Thymus (tissue), 11 donors: Measurements from ENCODE around the gene CHD3. TPM values are rescaled to one million over a fixed set of nuclear protein-coding genes. Genes with fewer than 3 reads are reported as not detected.

Experiments used
- DNase-seq, 9 donors: peaks; one replicate each; pipeline ENCODE4 v3.0.0-alpha.2; 2013; ENCODE audit warnings: low spot score in 9 of 9, low read depth in 6 of 9, missing footprints in 1 of 9
- H3K27ac ChIP-seq, 2 donors: one replicate each; pipeline ENCODE4 v1.5.1; 2013; ENCODE audit warnings: control low read depth in 1 of 2, low read depth in 1 of 2, low read length in 1 of 2, mild to moderate bottlenecking in 1 of 2, moderate library complexity in 1 of 2
- H3K27me3 ChIP-seq, 2 donors: one replicate each; pipeline ENCODE4 v1.5.1; 2013; ENCODE audit warnings: low read length in 1 of 2; ENCODE audit not compliant: control insufficient read depth in 2 of 2, insufficient read depth in 1 of 2
- H3K36me3 ChIP-seq, 2 donors: one replicate each; pipeline ENCODE4 v1.5.1; 2013; ENCODE audit warnings: low read length in 1 of 2, mild to moderate bottlenecking in 1 of 2, moderate library complexity in 1 of 2; ENCODE audit not compliant: control insufficient read depth in 2 of 2, insufficient read depth in 2 of 2
- H3K4me1 ChIP-seq, 2 donors: one replicate each; pipeline ENCODE4 v1.5.1; 2013; ENCODE audit warnings: low read length in 2 of 2; ENCODE audit not compliant: control insufficient read depth in 2 of 2, insufficient read depth in 2 of 2
- H3K4me3 ChIP-seq, 2 donors: one replicate each; pipeline ENCODE4 v1.5.1; 2013; ENCODE audit warnings: low read length in 2 of 2, control low read depth in 1 of 2, mild to moderate bottlenecking in 1 of 2
- H3K9me3 ChIP-seq, 2 donors: one replicate each; pipeline ENCODE4 v1.5.1; 2013; ENCODE audit warnings: low read length in 1 of 2, mild to moderate bottlenecking in 1 of 2; ENCODE audit not compliant: control insufficient read depth in 2 of 2, insufficient read depth in 1 of 2
- WGBS: extraction: QIAGEN DNeasy Blood & Tissue Kit; methylation state at CpG from one replicate; pipeline ENCODE4 v1.1.7; 2013; 5-methylcytosine and 5-hydroxymethylcytosine counted together
- polyA plus RNA-seq: library from polyadenylated mRNA; stranded (reverse); fragments of 200-250 nt; gene quantifications from one replicate; pipeline ENCODE4 v1.2.3, GENCODE V29; 2013
- total RNA-seq: library from RNA; stranded (reverse); fragments of 120-200 nt; gene quantifications from one replicate; pipeline ENCODE4 v1.2.4, GENCODE V29; 2013
- donor health status: healthy.

CHD3 gene
- total and polyA plus RNA-seq, 2 donors, result 69.5 to 119 TPM

DNA sequence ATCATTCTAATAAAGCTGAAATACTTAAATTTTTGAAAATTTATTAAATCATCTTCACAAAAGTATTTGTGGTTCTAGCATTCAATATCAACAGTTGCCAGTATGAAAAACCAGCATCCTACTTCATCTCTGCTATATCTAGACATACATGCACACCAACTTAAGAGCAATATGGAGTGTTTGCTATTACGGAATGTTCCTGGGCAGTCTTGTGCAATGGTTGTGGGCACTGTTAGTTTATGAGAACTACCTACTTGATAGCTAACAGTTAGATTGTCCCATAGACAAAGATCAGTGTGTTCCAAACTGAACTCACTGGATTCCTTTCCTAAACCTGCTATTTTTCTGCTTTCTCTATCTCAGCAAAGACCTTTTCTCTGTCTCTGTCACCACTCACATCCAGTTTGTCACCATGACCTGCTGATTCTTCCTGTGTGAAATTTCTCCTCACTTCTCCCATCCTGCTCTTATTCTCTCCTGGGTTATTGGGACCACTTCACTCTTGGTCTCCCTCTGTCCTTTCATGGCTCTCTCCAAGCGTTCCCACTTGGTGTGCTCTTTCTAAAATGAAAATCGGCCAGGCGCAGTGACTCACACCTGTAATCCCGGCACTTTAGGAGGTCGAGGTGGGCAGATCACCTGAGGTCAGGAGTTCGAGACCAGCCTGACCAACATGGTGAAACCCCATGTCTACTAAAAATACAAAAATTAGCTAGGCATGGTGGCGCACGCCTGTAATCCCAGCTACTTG, 71.1 kb downstream of the CHD3 start:
- Histone ChIP-seq H3K4me3 (no peak overlapping the region), H3K27ac (no peak overlapping the region), H3K9me3 (no peaks in the 10 kb centered on the region), H3K27me3 (peaks cover 0 to 8% of the 10 kb centered on the region in 2 donors), H3K36me3 (no peaks in the 10 kb centered on the region), H3K4me1 (no peaks in the 10 kb centered on the region)
- DNase-seq, result no peak
- WGBS, result 95% methylated on average over 9 of the region's 9 CpGs

- WGBS, result 57% methylated on average over 2 of the region's 2 CpGs
These were observed 72.8 kb downstream of the CHD3 start for GRCh38 chr17:7961421-7961820.

More at GRCh38 chr17:7961421-7961820, 72.8 kb downstream of the CHD3 start:
- Histone ChIP-seq H3K4me1 (no peaks in the 10 kb centered on the region), H3K9me3 (no peaks in the 10 kb centered on the region), H3K4me3 (no peak overlapping the region), H3K27me3 (peaks cover 0 to 8% of the 10 kb centered on the region in 2 donors), H3K27ac (no peak overlapping the region), H3K36me3 (no peaks in the 10 kb centered on the region)
- no peak for DNase-seq

Other genes with a start within 250 kb of the CHD3 start
- gene ATP1B2, start 237.9 kb upstream of the CHD3 start, total RNA-seq, result 0.05 TPM
- gene ATP1B2, start 237.9 kb upstream of the CHD3 start, polyA plus RNA-seq, result 1.3 TPM
- 34.3 TPM for gene TP53, start 201.3 kb upstream of the CHD3 start, total RNA-seq
- gene TP53, start 201.3 kb upstream of the CHD3 start, polyA plus RNA-seq, result 31.9 TPM
- gene WRAP53, start 200.3 kb upstream of the CHD3 start, total RNA-seq, result 13.2 TPM
- 14.2 TPM for gene WRAP53, start 200.3 kb upstream of the CHD3 start, polyA plus RNA-seq
- 0.52 TPM for gene EFNB3, start 183.6 kb upstream of the CHD3 start, total RNA-seq
- 0.52 TPM for gene EFNB3, start 183.6 kb upstream of the CHD3 start, polyA plus RNA-seq
- gene DNAH2, start 171.0 kb upstream of the CHD3 start, total RNA-seq, result 0.14 TPM
- 0.07 TPM for gene DNAH2, start 171.0 kb upstream of the CHD3 start, polyA plus RNA-seq
- gene KDM6B, start 54.6 kb upstream of the CHD3 start, total RNA-seq, result 6.3 TPM
- gene KDM6B, start 54.6 kb upstream of the CHD3 start, polyA plus RNA-seq, result 16.3 TPM
- 1.6 TPM for gene TMEM88, start 33.7 kb upstream of the CHD3 start, total RNA-seq
- 29.1 TPM for gene TMEM88, start 33.7 kb upstream of the CHD3 start, polyA plus RNA-seq
- gene NAA38, start 31.2 kb upstream of the CHD3 start, total RNA-seq, result 155 TPM
- gene NAA38, start 31.2 kb upstream of the CHD3 start, polyA plus RNA-seq, result 85.3 TPM
- gene CYB5D1, start 30.8 kb upstream of the CHD3 start, total RNA-seq, result 8.2 TPM
- 6.0 TPM for gene CYB5D1, start 30.8 kb upstream of the CHD3 start, polyA plus RNA-seq
- gene RNF227, start 27.5 kb downstream of the CHD3 start, total RNA-seq, result 2.7 TPM
- gene RNF227, start 27.5 kb downstream of the CHD3 start, polyA plus RNA-seq, result 5.8 TPM
- 1.2 TPM for gene KCNAB3, start 41.1 kb downstream of the CHD3 start, total RNA-seq
- gene KCNAB3, start 41.1 kb downstream of the CHD3 start, polyA plus RNA-seq, result 8.9 TPM
- 29.0 TPM for gene TRAPPC1, start 43.2 kb downstream of the CHD3 start, total RNA-seq
- gene TRAPPC1, start 43.2 kb downstream of the CHD3 start, polyA plus RNA-seq, result 137 TPM
- 18.9 TPM for gene CNTROB, start 43.4 kb downstream of the CHD3 start, total RNA-seq
- 39.0 TPM for gene CNTROB, start 43.4 kb downstream of the CHD3 start, polyA plus RNA-seq
- 0.05 TPM for gene GUCY2D, start 113.8 kb downstream of the CHD3 start, total RNA-seq
- gene GUCY2D, start 113.8 kb downstream of the CHD3 start, polyA plus RNA-seq, result 0.02 TPM
- gene ALOX15B, start 150.3 kb downstream of the CHD3 start, total RNA-seq, result 0.24 TPM
- gene ALOX15B, start 150.3 kb downstream of the CHD3 start, polyA plus RNA-seq, result 5.1 TPM
- gene ALOX12B, start 198.9 kb downstream of the CHD3 start, total RNA-seq, result 0.42 TPM
- gene ALOX12B, start 198.9 kb downstream of the CHD3 start, polyA plus RNA-seq, result 5.0 TPM
- gene ALOXE3, start 229.7 kb downstream of the CHD3 start, total RNA-seq, result not detected
- 1.2 TPM for gene ALOXE3, start 229.7 kb downstream of the CHD3 start, polyA plus RNA-seq
- not detected for gene HES7, start 235.3 kb downstream of the CHD3 start, total RNA-seq
- 0.75 TPM for gene HES7, start 235.3 kb downstream of the CHD3 start, polyA plus RNA-seq